Activated T-cell treated with anti-CD3 and anti-CD28 coated beads, Interleukin-2, amount 50 U/mL, for 48 hours (primary cell): ENCODE data around the gene ADGRG1.
"Not testable (repeated sequence)": the region's sequence is repeated elsewhere in the genome, so short reads cannot be mapped to it uniquely, and the experiment has no call there.

Experiments
- DNase-seq, 2 experiments: peaks; one replicate each; pipeline ENCODE4 v3.0.0-alpha.2; 2020

The ADGRG1 gene

DNA sequence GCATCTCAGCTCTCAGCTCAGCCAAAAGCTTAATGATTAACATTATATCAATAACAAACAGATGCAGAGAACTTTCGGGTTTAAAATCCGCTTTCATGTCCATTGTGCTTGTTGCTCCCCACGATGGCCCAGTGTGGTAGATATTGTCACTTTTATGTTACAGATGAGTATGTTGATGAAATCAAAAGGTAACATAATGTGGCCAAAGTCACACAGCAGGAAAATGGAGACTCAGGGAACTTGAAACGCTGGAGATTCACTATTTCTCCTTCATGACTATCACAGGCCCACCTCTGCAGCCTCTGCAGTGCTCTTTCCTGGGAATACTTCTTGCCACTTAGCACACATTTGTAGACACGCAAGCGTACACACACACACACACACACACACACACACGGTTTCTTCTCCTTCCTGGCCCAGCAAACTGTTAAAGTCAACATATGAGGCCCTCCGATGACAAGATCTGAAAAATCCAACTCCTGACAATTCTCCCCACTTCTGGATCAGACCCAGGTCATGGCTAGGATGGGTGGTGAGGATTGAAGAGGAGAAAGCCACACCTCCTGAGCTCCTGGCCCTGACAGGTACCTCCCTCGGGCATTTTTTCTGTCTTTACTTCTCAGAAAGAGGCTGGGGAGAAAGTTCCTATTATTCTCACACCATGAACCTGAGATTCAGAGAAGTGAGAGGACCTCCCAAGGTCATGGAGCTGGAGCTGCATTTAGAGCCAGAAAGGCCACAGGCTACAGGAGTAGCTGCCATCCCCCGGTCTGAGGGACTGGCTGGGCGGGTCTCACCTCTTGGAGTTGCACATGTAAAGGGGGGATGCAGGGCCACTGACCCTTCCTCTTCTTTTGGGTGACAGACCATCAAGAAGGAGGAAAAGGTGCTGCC lies 75.8 kb downstream of the ADGRG1 start:
- no peak for DNase-seq

DNA sequence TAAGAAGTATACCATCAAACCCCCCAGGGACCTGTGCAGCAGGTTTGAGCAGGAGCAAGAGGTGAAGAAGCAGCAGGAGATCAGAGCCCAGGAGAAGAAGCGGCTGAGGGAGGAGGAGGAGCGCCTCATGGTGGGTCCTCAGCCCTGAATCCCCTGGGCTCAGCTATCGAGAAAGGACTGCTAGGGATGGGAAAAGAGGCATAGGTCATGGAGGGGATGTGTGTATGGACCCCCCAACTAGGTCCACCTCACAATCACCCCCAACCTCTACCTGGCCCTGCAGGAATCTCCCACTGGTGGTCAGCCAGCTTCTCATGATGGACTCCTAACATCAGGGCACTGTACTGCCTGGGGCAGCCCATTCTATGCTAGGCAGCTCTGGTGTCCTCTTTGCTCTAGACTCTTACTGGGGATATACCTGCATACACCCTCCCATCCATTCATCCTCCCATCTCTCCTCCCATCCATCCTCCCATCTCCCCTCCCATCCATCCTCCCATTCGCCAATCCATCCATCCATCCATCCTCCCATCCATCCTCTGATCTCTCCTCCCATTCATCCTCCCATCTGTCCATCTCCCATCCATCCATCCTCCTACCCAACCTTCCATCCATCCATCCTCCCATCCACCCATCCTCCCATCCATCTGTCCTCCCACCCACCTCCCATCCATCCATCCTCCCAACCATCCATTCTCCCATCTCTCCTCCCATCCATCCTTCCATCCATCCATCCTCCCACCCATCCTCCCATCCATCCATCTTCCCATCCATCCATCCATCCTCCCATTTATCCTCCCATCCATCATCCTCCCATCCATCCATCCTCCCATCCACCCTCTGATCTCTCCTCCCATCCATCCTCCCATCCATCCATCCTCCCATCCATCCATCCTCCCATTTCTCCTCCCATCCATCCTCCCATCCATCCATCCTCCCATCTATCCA lies 76.7 kb downstream of the ADGRG1 start:
- DNase-seq, result no peak

DNA sequence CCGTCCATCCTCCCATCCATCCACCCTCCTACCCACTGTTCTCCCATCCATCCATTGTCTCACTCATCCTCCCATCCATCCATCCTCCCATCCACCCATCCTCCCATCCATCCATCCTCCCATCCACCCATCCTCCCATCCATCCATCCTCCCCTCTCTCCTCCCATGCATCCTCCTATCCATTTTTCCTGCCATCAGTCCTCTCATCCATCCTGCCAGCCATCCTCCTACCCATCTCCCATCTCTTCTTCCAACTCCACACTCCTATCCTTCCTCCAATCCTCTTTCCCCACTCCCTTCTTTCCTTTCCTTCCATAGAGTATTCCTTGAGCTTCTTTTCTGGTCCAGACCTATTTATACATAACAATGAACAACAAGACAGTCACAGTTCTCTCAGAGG lies 78.3 kb downstream of the ADGRG1 start:
- DNase-seq, result no peak

DNA sequence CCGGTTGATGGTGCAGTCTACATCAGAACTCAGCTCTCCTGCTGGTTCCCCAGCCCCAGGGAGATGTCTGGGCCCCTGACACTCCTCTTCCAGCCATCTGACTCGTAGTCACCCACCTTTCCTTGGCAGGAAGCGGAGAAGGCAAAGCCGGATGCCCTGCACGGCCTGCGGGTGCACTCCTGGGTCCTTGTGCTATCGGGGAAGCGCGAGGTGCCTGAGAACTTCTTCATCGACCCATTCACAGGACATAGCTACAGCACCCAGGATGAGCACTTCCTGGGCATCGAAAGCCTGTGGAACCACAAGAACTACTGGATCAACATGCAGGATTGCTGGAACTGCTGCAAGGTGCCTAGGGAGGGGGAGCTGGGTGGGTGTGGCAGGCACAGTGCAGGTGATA lies 78.9 kb downstream of the ADGRG1 start:
- no peak for DNase-seq

DNA sequence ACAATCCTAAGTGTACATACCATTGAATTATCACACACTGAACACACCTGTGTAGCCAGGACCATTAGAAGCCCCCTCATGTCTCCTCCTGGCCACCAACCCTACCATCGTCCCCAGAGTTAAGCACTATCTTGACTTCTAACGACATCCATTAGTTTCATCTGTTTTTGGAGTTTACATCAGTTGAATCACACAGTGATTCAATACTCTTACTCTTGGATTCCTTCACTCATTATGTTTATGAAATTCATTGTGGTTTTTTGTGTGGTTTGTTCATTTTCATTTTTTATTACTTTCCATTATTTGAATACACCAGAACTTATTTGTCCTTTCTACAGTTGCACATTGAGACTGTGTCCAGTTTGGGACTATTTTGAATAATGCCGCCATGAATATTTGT lies 79.7 kb downstream of the ADGRG1 start:
- no peak for DNase-seq

DNA sequence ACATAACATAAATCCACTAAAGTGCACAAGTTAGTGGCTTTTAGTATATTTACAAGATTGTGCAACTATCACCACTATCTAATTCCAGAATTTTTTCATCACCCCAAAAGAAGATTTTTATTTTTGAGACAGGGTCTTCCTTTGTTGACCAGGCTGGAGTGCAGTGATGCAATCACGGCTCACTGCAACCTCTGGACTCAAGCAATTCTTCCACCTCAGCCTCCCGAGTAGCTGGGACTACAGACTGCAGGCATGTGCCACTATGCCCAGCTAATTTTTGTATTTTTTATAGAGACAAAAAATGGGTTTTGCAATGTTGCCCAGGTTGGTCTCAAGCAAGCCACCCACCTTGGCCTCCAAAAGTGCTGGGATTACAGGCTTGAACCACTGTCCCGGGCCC lies 81.2 kb downstream of the ADGRG1 start:
- no peak for DNase-seq

DNA sequence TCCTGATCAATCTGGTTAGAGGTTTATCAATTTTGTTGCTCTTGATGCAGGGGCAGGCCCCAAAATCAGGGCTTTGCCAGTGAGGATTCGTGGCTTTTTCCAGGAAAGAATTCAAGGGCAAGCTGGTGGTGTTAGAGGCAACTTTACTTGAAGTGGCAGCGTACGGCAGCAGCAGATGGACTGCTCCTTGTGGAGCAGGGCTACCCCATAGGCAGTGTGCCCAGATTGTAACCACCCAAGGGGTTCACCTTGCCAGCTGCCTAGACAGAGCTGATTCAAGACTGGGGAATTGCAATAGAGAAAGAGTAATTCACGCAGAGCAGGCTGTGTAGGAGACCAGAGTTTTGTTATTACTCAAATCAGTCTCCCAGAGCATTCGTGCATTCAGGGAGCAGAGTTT lies 82.9 kb downstream of the ADGRG1 start:
- DNase-seq, result no peak

DNA sequence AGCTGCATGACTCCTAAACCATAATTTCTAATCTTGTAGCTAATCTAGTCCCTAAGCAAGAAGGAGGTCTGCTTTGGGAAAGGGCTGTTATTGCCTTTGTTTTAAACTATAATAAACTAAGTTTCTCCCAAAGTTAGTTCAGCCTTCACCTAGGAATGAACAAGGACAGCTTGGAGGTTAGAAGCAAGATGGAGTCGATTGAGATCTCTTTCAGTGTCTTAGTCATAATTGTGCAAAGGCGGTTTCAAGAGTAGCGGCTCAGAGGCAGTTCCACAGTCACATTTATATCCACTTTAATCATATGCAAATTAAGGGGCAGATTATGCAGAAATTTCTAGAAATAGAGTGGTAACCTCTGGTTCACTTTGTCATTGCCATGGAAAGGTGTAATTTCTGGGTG lies 83.6 kb downstream of the ADGRG1 start:
- DNase-seq, result no peak

DNA sequence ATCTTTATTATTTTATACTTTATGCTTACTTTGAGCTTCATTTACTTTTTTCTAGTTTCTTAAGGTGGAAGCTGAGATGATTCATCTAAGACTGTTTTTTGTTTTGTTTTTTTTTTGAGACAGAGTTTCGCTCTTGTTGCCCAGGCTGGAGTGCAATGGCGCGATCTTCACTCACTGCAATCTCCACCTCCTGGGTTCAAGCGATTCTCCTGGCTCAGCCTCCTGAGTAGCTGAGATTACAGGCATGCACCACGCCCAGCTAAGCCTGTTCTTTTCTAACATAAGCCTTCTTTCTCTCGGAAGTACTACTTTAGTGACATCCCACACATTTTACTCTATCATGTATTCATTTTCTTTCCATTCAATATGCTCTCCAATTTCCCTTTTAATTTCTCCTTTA lies 84.1 kb downstream of the ADGRG1 start:
- not testable (repeated sequence) for DNase-seq

DNA sequence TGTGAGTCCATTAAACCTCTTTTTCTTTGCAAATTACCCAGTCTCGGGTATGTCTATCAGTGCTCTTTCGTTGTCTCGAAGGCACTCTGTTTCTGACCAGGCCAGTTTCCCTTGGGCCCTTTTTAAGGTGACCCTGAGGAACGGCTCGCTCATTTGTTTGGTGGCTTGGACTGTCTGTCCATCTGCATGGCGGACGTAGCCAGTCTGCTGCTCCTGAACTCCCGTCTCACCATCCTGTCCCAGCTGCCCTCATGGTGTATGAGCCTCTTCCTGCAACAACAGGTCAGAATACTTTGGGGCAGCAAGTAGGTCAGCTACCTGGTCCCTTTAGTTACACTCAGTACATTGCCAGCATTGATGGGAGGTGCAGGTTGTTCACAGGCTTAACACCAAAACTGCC lies 85.2 kb downstream of the ADGRG1 start:
- DNase-seq, result no peak

DNA sequence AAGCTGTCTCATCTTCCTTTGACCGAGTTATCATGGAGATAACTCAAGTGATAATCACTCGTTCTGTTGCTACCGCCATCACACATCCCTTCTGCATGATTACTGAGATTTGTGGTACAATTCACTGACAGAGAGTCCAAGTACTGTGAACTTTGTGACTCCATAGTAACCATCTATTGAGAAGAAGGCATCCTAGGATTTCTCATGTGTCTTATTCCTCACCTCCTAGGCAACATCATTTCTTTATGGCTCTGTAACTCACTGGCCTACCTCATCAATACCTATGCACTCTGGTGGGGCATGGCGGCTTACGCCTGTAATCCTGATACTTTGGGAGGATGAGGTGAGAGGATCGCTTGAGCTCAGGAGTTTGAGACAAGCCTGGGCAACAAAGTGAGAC lies 85.6 kb downstream of the ADGRG1 start:
- no peak for DNase-seq
